HepG2 (cell line): Measurements from ENCODE around the gene WWP2. TPM values are rescaled to one million over a fixed set of nuclear protein-coding genes. Genes with fewer than 3 reads are reported as not detected.

Experiments
- BRF2 ChIP-seq: sonication (generic); formaldehyde crosslinking; IDR thresholded peaks from 2 replicates; pipeline ENCODE4 v1.8.1; 2022; ENCODE audit warnings: mild to moderate bottlenecking, missing genetic modification reagents
- FIP1L1 ChIP-seq: fragments of 200-400 bp; formaldehyde crosslinking; IDR thresholded peaks from 2 replicates; pipeline ENCODE4 v1.6.1; 2018; ENCODE audit warnings: low read depth, mild to moderate bottlenecking, low read length, moderate library complexity, borderline replicate concordance; ENCODE audit not compliant: insufficient read depth
- GPBP1L1 ChIP-seq: sonication (generic); formaldehyde crosslinking; IDR thresholded peaks from 2 replicates; pipeline ENCODE4 v1.5.0; 2020; ENCODE audit warnings: mild to moderate bottlenecking, missing genetic modification reagents
- GTF2F1 ChIP-seq: fragments of 150-350 bp; IDR thresholded peaks from 2 replicates; pipeline ENCODE4 v1.6.1; 2014; ENCODE audit warnings: low read length
- KLF12 ChIP-seq: sonication (generic); formaldehyde crosslinking; IDR thresholded peaks from 2 replicates; pipeline ENCODE4 v1.4.0; 2020; ENCODE audit warnings: missing genetic modification reagents, borderline replicate concordance
- POLR2A ChIP-seq, 2 experiments: IDR thresholded peaks; 2 replicates each; pipeline ENCODE4 v1.6.1; 2011; ENCODE audit warnings: low read depth in 2 of 2, low read length in 2 of 2, mild to moderate bottlenecking in 1 of 2, moderate library complexity in 1 of 2; ENCODE audit not compliant: insufficient read depth in 1 of 2
- RBFOX2 ChIP-seq: fragments of 200-400 bp; formaldehyde crosslinking; IDR thresholded peaks from 2 replicates; pipeline ENCODE4 v1.6.1; 2017; ENCODE audit warnings: low read depth, mild to moderate bottlenecking, low read length
- SAP130 ChIP-seq: IDR thresholded peaks from 2 replicates; pipeline ENCODE4 v1.6.1; 2016; ENCODE audit warnings: low read depth
- SMARCC2 ChIP-seq: fragments of 450-650 bp; IDR thresholded peaks from 2 replicates; pipeline ENCODE4 v1.6.1; 2017; ENCODE audit warnings: antibody characterized with exemption, mild to moderate bottlenecking
- SRSF9 ChIP-seq: fragments of 200-400 bp; formaldehyde crosslinking; IDR thresholded peaks from 2 replicates; pipeline ENCODE4 v1.6.1; 2018; ENCODE audit warnings: borderline replicate concordance, mild to moderate bottlenecking, low read depth, low read length; ENCODE audit not compliant: insufficient read depth, poor library complexity, severe bottlenecking
- TBL1XR1 ChIP-seq: fragments of 150-350 bp; IDR thresholded peaks from 2 replicates; pipeline ENCODE4 v1.6.1; 2014; ENCODE audit warnings: borderline replicate concordance, low read length; ENCODE audit not compliant: partially characterized antibody
- TBX2 ChIP-seq: sonication (generic); formaldehyde crosslinking; IDR thresholded peaks from 2 replicates; pipeline ENCODE4 v1.5.0; 2020; ENCODE audit warnings: missing genetic modification reagents, mild to moderate bottlenecking, borderline replicate concordance
- TOPORS ChIP-seq: sonication (generic); formaldehyde crosslinking; IDR thresholded peaks from 2 replicates; pipeline ENCODE4 v1.8.0; 2023; ENCODE audit warnings: mild to moderate bottlenecking, missing genetic modification reagents
- U2AF1 ChIP-seq: fragments of 200-400 bp; formaldehyde crosslinking; optimal IDR thresholded peaks from 2 replicates; pipeline ENCODE3; 2017; ENCODE audit warnings: mild to moderate bottlenecking, low read depth, low read length
- ZHX1 ChIP-seq: sonication (generic); formaldehyde crosslinking; IDR thresholded peaks from 2 replicates; pipeline ENCODE4 v1.8.1; 2022; ENCODE audit warnings: low read depth, mild to moderate bottlenecking, missing genetic modification reagents
- ZNF350 ChIP-seq: sonication (generic); formaldehyde crosslinking; IDR thresholded peaks from 2 replicates; pipeline ENCODE4 v1.4.0; 2020; ENCODE audit warnings: mild to moderate bottlenecking, low read depth, missing genetic modification reagents, borderline replicate concordance
- ZNF430 ChIP-seq: sonication (generic); formaldehyde crosslinking; IDR thresholded peaks from 2 replicates; pipeline ENCODE4 v1.9.0; 2021; ENCODE audit warnings: mild to moderate bottlenecking, missing genetic modification reagents
- ZNF501 ChIP-seq: sonication (generic); formaldehyde crosslinking; IDR thresholded peaks from 2 replicates; pipeline ENCODE4 v1.5.1; 2020; ENCODE audit warnings: mild to moderate bottlenecking, moderate library complexity, missing genetic modification reagents
- ZNF580 ChIP-seq: IDR thresholded peaks from 2 replicates; pipeline ENCODE4 v1.6.1; 2016; ENCODE audit warnings: low read depth, borderline replicate concordance
- ZSCAN31 ChIP-seq: sonication (generic); formaldehyde crosslinking; IDR thresholded peaks from 2 replicates; pipeline ENCODE4 v1.5.0; 2020; ENCODE audit warnings: low read depth, mild to moderate bottlenecking, missing genetic modification reagents
- polyA plus RNA-seq, 8 experiments: library from polyadenylated mRNA; depleted of rRNA in 3 of 8; stranded (reverse) in 7 of 8; unstranded in 1 of 8; fragments of >200 nt; fragmentation: Illumina TruSeq in 4 of 8; extraction: Trizol in 4 of 8; gene quantifications; 2 replicates each; pipeline versions ENCODE4 v1.2.1 to v1.2.3, GENCODE V29; 2011 to 2016; ENCODE audit warnings: low read depth in 4 of 8, missing spikeins in 1 of 8, mixed read lengths in 1 of 8; ENCODE audit not compliant: insufficient read depth in 1 of 8
- total RNA-seq, 5 experiments: library from RNA; depleted of rRNA; stranded (reverse); fragments of >200 nt; fragmentation: Illumina TruSeq; extraction: Trizol; gene quantifications; 2 replicates each; pipeline ENCODE4 v1.2.3, GENCODE V29; 2016; ENCODE audit warnings: low read depth in 1 of 5

Gene WWP2
- total and polyA plus RNA-seq, 2 of the 13 experiments (the other 11 are each of a cell fraction or from before 2014, with no cell fraction given): 11.4 to 28.2 TPM

- TF ChIP-seq SAP130 (CRISPR knock-in tag) (peak; percentile 54), ZNF501 (CRISPR knock-in tag) (peak; percentile 53; the same call in 1 of the 2 replicates), TBX2 (CRISPR knock-in tag) (peak; percentile 95), SMARCC2 (no peak), RBFOX2 (0 out of 2 replicates have a peak, but pooled peaks have one; percentile 6), BRF2 (CRISPR knock-in tag) (no peak), POLR2A (IDR thresholded peaks at IDR 0.05; ENCODE audit: insufficient read depth in 1 of 2, low read depth in 2 of 2, low read length in 2 of 2) (no peak), SRSF9 (no peak), TBL1XR1 (peak; percentile 99), FIP1L1 (no peak), ZSCAN31 (CRISPR knock-in tag) (no peak; the same call in 1 of the 2 replicates), ZNF430 (CRISPR knock-in tag) (peak; percentile 81), ZHX1 (no peak), GPBP1L1 (CRISPR knock-in tag) (no peak), TOPORS (CRISPR knock-in tag) (no peak), U2AF1 (no peak), ZNF350 (CRISPR knock-in tag) (no peak), ZNF580 (CRISPR knock-in tag) (peak; percentile 63; the same call in 1 of the 2 replicates), GTF2F1 (no peak), KLF12 (0 out of 2 replicates have a peak, but pooled peaks have one; percentile 5)
Observed at GRCh38 chr16:69859105-69859989, 97.2 kb downstream of the WWP2 start (continued).
